Measurements from ENCODE around the gene TBXA2R. TPM values are rescaled to one million over a fixed set of nuclear protein-coding genes. Genes with fewer than 3 reads are reported as not detected.

TBXA2R gene
- total RNA-seq, 6 experiments from 2014 or later = 7.1 to 8.8 (median 7.4) TPM

- Mint-ChIP-seq H3K4me1 (ENCODE audit: low read depth) (no peaks in the 10 kb centered on the region), H3K9me3 (no peaks in the 10 kb centered on the region), H3K27ac (no peak overlapping the region), H3K27me3 (ENCODE audit: insufficient read depth) (peaks cover 7% of the 10 kb centered on the region), H3K36me3 (ENCODE audit: low read depth) (0 out of 2 replicates have a peak, but pooled peaks cover 9% of the 10 kb centered on the region), H3K4me3 (no peak overlapping the region)
- TF ChIP-seq CTCF (IDR thresholded peaks at IDR 0.05) = no peak
- DNase-seq = no peak
Measured at GRCh38 chr19:3637621-3638020, 30.9 kb upstream of the TBXA2R start.

- TF ChIP-seq CTCF (IDR thresholded peaks at IDR 0.05) = no peak
- peaks cover 7% of the 10 kb centered on the region for H3K27me3 Mint-ChIP-seq (ENCODE audit: insufficient read depth)
- DNase-seq = no peak
- H3K4me3 Mint-ChIP-seq = no peak overlapping the region
- H3K27ac Mint-ChIP-seq = no peak overlapping the region
- H3K4me1 Mint-ChIP-seq (ENCODE audit: low read depth) = no peaks in the 10 kb centered on the region
- H3K9me3 Mint-ChIP-seq = no peaks in the 10 kb centered on the region
- H3K36me3 Mint-ChIP-seq (ENCODE audit: low read depth) = 0 out of 2 replicates have a peak, but pooled peaks cover 9% of the 10 kb centered on the region
Measured at GRCh38 chr19:3636962-3637361, 30.3 kb upstream of the TBXA2R start.

GRCh38 chr19:3636506-3636905 is 29.8 kb upstream of the TBXA2R start:
- TF ChIP-seq CTCF (IDR thresholded peaks at IDR 0.05) = no peak
- H3K36me3 Mint-ChIP-seq (ENCODE audit: low read depth) = 0 out of 2 replicates have a peak, but pooled peaks cover 9% of the 10 kb centered on the region
- peaks cover 10% of the 10 kb centered on the region for H3K27me3 Mint-ChIP-seq (ENCODE audit: insufficient read depth)
- no peaks in the 10 kb centered on the region for H3K9me3 Mint-ChIP-seq
- no peak overlapping the region for H3K27ac Mint-ChIP-seq
- no peak for DNase-seq
- H3K4me3 Mint-ChIP-seq = no peak overlapping the region
- H3K4me1 Mint-ChIP-seq (ENCODE audit: low read depth) = no peaks in the 10 kb centered on the region

GRCh38 chr19:3634496-3635045 is 27.9 kb upstream of the TBXA2R start:
- TF ChIP-seq CTCF (IDR thresholded peaks at IDR 0.05) = no peak
- H3K36me3 Mint-ChIP-seq (ENCODE audit: low read depth) = 0 out of 2 replicates have a peak, but pooled peaks cover 4% of the 10 kb centered on the region
- DNase-seq = no peak
- H3K9me3 Mint-ChIP-seq = no peaks in the 10 kb centered on the region
- H3K4me1 Mint-ChIP-seq (ENCODE audit: low read depth) = no peaks in the 10 kb centered on the region
- peaks cover 12% of the 10 kb centered on the region for H3K27me3 Mint-ChIP-seq (ENCODE audit: insufficient read depth)
- no peak overlapping the region for H3K27ac Mint-ChIP-seq
- H3K4me3 Mint-ChIP-seq = no peak overlapping the region

- Mint-ChIP-seq H3K4me1 (ENCODE audit: low read depth) (no peaks in the 10 kb centered on the region), H3K4me3 (no peak overlapping the region; the same call in 1 of the 2 replicates), H3K27me3 (ENCODE audit: insufficient read depth) (peaks cover 12% of the 10 kb centered on the region), H3K9me3 (no peaks in the 10 kb centered on the region), H3K36me3 (ENCODE audit: low read depth) (no peaks in the 10 kb centered on the region), H3K27ac (no peak overlapping the region)
- no peak for TF ChIP-seq CTCF (IDR thresholded peaks at IDR 0.05)
- DNase-seq = no peak
Measured at GRCh38 chr19:3633559-3633988, 26.9 kb upstream of the TBXA2R start.
